Astrocyte of the spinal cord (primary cell): ENCODE results near the gene SUGCT.

ENCODE experiments used
- DNase-seq: peaks from one replicate; pipeline ENCODE4 v3.0.0; 2011; ENCODE audit warnings: low read depth, low spot score
- H3K4me3 ChIP-seq: 2 replicates; pipeline ENCODE4 v1.5.1; 2011; ENCODE audit warnings: low read depth, mild to moderate bottlenecking, low read length, moderate library complexity
- CTCF ChIP-seq: IDR thresholded peaks from 2 replicates; pipeline ENCODE4 v1.5.1; 2012; ENCODE audit warnings: low read depth, mild to moderate bottlenecking, low read length, inconsistent platforms
- in situ Hi-C: cut with HindIII; loops from 2 replicates; pipeline ENCODE4 v1.10.0; 2017; ENCODE audit warnings: low sequenced_read_pairs

The SUGCT gene

GRCh38 chr7:40654171-40654570 is 519.4 kb downstream of the SUGCT start:
- in situ Hi-C loops = no loop called here
- no peak for DNase-seq
- no peak for TF ChIP-seq CTCF
- no peak overlapping the region for H3K4me3 ChIP-seq

GRCh38 chr7:40655426-40655825 is 520.6 kb downstream of the SUGCT start:
- in situ Hi-C loops = no loop called here
- no peak for TF ChIP-seq CTCF
- no peak overlapping the region for H3K4me3 ChIP-seq
- no peak for DNase-seq

GRCh38 chr7:40656349-40656748 is 521.5 kb downstream of the SUGCT start:
- no peak overlapping the region for H3K4me3 ChIP-seq
- TF ChIP-seq CTCF = no peak
- DNase-seq = no peak
- in situ Hi-C loops = no loop called here

GRCh38 chr7:40658729-40659128 is 523.9 kb downstream of the SUGCT start:
- TF ChIP-seq CTCF = no peak
- no peak overlapping the region for H3K4me3 ChIP-seq
- peak; percentile 12 for DNase-seq
- in situ Hi-C loops = no loop called here

GRCh38 chr7:40659231-40659630 is 524.4 kb downstream of the SUGCT start:
- no peak overlapping the region for H3K4me3 ChIP-seq
- no peak for TF ChIP-seq CTCF
- peak; percentile 1 for DNase-seq
- in situ Hi-C loops = no loop called here

- DNase-seq = peak; percentile 89
- in situ Hi-C loops = no loop called here
- no peak for TF ChIP-seq CTCF
- H3K4me3 ChIP-seq = no peak overlapping the region
Observed at GRCh38 chr7:40673285-40673684, 538.5 kb downstream of the SUGCT start.

- TF ChIP-seq CTCF = no peak
- in situ Hi-C loops = no loop called here
- no peak overlapping the region for H3K4me3 ChIP-seq
- peak; percentile 32 for DNase-seq
Observed at GRCh38 chr7:40674316-40674715, 539.5 kb downstream of the SUGCT start.
